GM23248 (cell line): ENCODE data around the gene MRPS2.

ENCODE experiments used
- EZH2 ChIP-seq: fragments of 200-600 bp; sonication (generic); IDR thresholded peaks from 2 replicates; pipeline ENCODE4 v1.6.1; 2018; ENCODE audit warnings: antibody characterized with exemption, mild to moderate bottlenecking; ENCODE audit not compliant: insufficient read depth, poor library complexity, severe bottlenecking
- EZH2phosphoT487 ChIP-seq: fragments of 200-600 bp; sonication (generic); IDR thresholded peaks from 2 replicates; pipeline ENCODE4 v1.6.1; 2018; ENCODE audit warnings: antibody characterized with exemption, moderate library complexity, mild to moderate bottlenecking, low read depth; ENCODE audit not compliant: insufficient read depth

DNA sequence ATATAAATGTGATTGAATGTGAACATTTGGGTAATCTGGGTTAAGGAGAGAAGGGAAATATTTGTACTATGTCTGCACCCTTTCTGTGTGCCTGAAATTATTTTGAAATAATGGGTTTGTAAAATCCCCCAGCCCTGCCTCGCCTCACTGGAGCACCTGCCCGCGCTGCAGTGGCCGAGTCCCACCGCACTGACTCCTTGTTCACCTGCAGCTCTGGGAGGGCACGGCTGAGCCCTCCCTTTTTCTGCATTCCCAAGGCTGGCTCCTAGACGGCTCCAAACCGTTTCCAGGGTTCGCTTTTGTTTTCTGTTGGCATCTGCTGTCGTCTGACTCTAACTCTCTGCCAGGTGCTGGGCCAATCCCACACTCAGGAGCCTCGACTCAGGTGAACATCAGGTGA, 38.5 kb upstream of the MRPS2 start:
- TF ChIP-seq EZH2phosphoT487 (no peak), EZH2 (no peak)
